ENCODE measurements around the gene PHLPP1. TPM values are rescaled to one million over a fixed set of nuclear protein-coding genes. Genes with fewer than 3 reads are reported as not detected.

The PHLPP1 gene
- total and polyA plus RNA-seq, 9 of the 15 experiments (the other 6 are each of a cell fraction or from before 2014, with no cell fraction given): 0.56 to 9.0 (median 4.5) TPM

DNA sequence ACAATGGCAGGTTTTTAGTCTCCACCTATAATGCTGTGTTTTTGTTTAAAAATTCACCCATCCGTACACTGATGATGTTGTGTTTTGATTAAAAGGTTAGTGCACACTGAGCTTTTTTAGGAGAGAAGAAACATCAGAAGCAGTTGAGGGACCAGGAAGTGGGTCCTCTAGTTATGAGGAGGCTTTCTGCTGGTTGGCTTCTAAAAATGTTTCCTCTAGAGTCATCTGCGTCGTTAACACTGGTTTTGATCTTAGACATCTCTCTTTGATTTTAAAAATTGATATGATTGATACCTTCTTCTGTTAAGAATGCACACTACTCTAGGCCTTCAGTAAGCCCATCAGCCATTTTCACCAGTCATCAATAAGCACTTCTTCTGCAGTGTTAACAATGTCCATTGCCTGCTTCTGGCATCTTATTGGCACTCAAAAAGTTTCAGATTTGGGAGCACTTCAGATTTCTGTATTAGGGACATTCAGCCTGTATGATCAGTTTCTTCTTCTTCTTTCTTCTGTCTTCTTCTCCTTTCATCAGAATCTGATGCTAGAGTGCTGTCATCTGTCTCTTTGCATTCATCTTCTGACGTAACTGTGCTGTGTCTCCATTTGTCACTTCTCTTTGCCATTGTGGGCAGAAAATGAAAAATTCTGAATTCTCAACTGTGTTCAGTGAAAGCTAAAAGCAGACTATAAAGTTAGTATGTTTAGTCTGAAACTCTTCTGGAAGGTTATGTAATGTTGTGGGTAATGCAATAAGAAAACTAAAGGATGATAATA, 56.3 kb downstream of the PHLPP1 start:
- no peaks in the 10 kb centered on the region for H3K9me3 ChIP-seq (replicated peaks; ENCODE audit: control insufficient read depth, insufficient read depth, low read depth, low read length)
- H3K9me1 ChIP-seq (ENCODE audit: control insufficient read depth, insufficient read depth, low read length): no peaks in the 10 kb centered on the region
- BruUV-seq (replicated peaks): no TSS peak
- ChIA-PET POLR2A (no interaction called here), CTCF (ENCODE audit: low intra/inter-chr PET ratio) (no interaction called here)
- no peak overlapping the region for H3K4me2 ChIP-seq (ENCODE audit: insufficient read depth, low read length)
- H3K27me3 ChIP-seq (ENCODE audit: control insufficient read depth in 2 of 2, insufficient read depth in 2 of 2, low read length in 2 of 2): no peaks in the 10 kb centered on the region
- DNase-seq (ENCODE audit: extremely low read depth in 1 of 4, low spot score in 3 of 4): no peak
- peaks cover 11% of the 10 kb centered on the region; the same call in 2 of the 3 replicates for H3K79me2 ChIP-seq (ENCODE audit: control insufficient read depth, insufficient read depth, low read length)
- intact Hi-C loops (cut with micrococcal nuclease) (no loop called here), in situ Hi-C loops (cut with MboI) (no loop called here)
- WGBS (ENCODE audit: insufficient coverage, low coverage, missing lambda C conversion rate): 76% methylated on average over 3 of the region's 4 CpGs
- H3K4me3 ChIP-seq: no peak overlapping the region
- H3K36me3 ChIP-seq (ENCODE audit: control insufficient read depth, insufficient read depth, low read length): no peaks in the 10 kb centered on the region
- H3K4me1 ChIP-seq (replicated peaks in 1 of 2; ENCODE audit: control insufficient read depth in 2 of 2, insufficient read depth in 2 of 2, low read length in 2 of 2): no peaks in the 10 kb centered on the region
- H3K27ac ChIP-seq (ENCODE audit: extremely low read depth, low read depth, low read length): no peak overlapping the region
- 0 out of 2 replicates have a peak, but pooled peaks cover 3% of the 10 kb centered on the region for H4K20me1 ChIP-seq (replicated peaks; ENCODE audit: control insufficient read depth, insufficient read depth, low read length)
- H2AFZ ChIP-seq (ENCODE audit: low read depth, low read length): no peak overlapping the region
- H3K9ac ChIP-seq (ENCODE audit: insufficient read depth in 1 of 2, low read depth in 2 of 2, low read length in 2 of 2): no peak overlapping the region
- no peak for FAIRE-seq
- no peak for ATAC-seq
- no peak for TF ChIP-seq CHD2 (IDR thresholded peaks at IDR 0.05; ENCODE audit: low read depth, low read length)

DNA sequence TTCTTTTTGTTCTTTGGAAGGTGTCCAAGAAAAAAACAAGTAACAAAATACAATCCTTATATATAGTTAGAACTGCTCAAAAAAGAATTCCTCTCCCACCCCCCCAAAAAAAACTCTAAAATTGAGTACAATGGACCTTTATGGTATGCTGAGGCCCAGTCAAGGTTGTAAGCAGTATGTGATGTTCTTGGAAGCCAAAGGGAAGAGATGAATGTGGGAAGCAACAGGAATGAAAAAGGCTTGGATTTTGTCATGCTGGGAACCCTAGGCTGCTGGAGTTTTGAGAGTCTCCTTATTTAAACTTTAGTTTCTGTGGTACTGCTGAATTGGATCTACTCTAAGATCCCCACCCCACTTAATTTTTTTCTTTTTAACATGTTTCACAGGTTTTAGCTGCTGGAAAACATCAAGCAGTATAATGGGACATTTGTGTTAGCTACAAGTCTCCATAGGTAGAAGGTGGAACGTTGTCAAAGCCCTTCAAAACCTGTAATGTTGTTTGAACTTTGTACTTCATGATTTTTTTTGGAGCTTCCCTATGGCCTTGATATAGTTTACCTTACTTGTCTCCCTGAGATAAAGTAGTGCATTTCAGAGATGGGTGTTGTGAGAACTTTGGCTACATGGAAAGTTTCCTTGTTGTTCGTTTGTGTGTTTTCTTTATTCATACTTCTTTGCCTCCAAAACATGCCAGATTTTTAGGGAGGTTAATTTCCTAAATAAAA, 57.7 kb downstream of the PHLPP1 start:
- ChIA-PET POLR2A (interaction anchor here (2.0 kb wide), 1 partner anchor 12 kb away, joined by 4 read pairs; no protein-coding TSS in a partner anchor), CTCF (ENCODE audit: low intra/inter-chr PET ratio) (interaction anchor here (0.6 kb wide), 1 partner anchor 185 kb away, joined by 3 read pairs; no protein-coding TSS in a partner anchor)
- no peak overlapping the region; the same call in 2 of the 3 replicates for H3K27ac ChIP-seq (ENCODE audit: extremely low read depth, low read depth, low read length)
- 39% methylated on average over 2 of the region's 2 CpGs for WGBS (ENCODE audit: insufficient coverage, low coverage, missing lambda C conversion rate)
- peaks cover 23% of the 10 kb centered on the region; the same call in 2 of the 3 replicates for H3K79me2 ChIP-seq (ENCODE audit: control insufficient read depth, insufficient read depth, low read length)
- intact Hi-C loops (cut with micrococcal nuclease) (no loop called here), in situ Hi-C loops (cut with MboI) (no loop called here)
- no peak overlapping the region for H3K9ac ChIP-seq (ENCODE audit: insufficient read depth in 1 of 2, low read depth in 2 of 2, low read length in 2 of 2)
- no peaks in the 10 kb centered on the region for H3K27me3 ChIP-seq (ENCODE audit: control insufficient read depth in 2 of 2, insufficient read depth in 2 of 2, low read length in 2 of 2)
- H2AFZ ChIP-seq (ENCODE audit: low read depth, low read length): no peak overlapping the region
- H3K4me1 ChIP-seq (replicated peaks in 1 of 2; ENCODE audit: control insufficient read depth in 2 of 2, insufficient read depth in 2 of 2, low read length in 2 of 2): 0 out of 5 replicates have a peak, but pooled peaks cover 0 to 4% of the 10 kb centered on the region in 2 experiments
- no TSS peak for BruUV-seq (replicated peaks)
- no peaks in the 10 kb centered on the region for H3K9me3 ChIP-seq (replicated peaks; ENCODE audit: control insufficient read depth, insufficient read depth, low read depth, low read length)
- H3K4me3 ChIP-seq: no peak overlapping the region
- no peaks in the 10 kb centered on the region for H3K36me3 ChIP-seq (ENCODE audit: control insufficient read depth, insufficient read depth, low read length)
- ATAC-seq (no peak), DNase-seq (ENCODE audit: extremely low read depth in 1 of 4, low spot score in 3 of 4) (no peak), FAIRE-seq (no peak)
- H3K9me1 ChIP-seq (ENCODE audit: control insufficient read depth, insufficient read depth, low read length): no peaks in the 10 kb centered on the region
- H3K4me2 ChIP-seq (ENCODE audit: insufficient read depth, low read length): no peak overlapping the region
- 0 out of 2 replicates have a peak, but pooled peaks cover 3% of the 10 kb centered on the region for H4K20me1 ChIP-seq (replicated peaks; ENCODE audit: control insufficient read depth, insufficient read depth, low read length)
- no peak for TF ChIP-seq PHTF2 (CRISPR knock-in tag; IDR thresholded peaks at IDR 0.05)
- no peak for TF ChIP-seq XRCC4 (IDR thresholded peaks at IDR 0.05; ENCODE audit: extremely low read depth, insufficient read depth, insufficient read length)
- no peak for TF ChIP-seq MTA3 (IDR thresholded peaks at IDR 0.05; ENCODE audit: borderline replicate concordance)
- TF ChIP-seq XRCC3 (IDR thresholded peaks at IDR 0.05): no peak
- no peak for TF ChIP-seq ZNF316 (IDR thresholded peaks at IDR 0.05)
- TF ChIP-seq ZBTB7A (IDR thresholded peaks at IDR 0.05; ENCODE audit: borderline replicate concordance, control insufficient read depth, low read depth, low read length): no peak
- no peak for TF ChIP-seq CEBPG (CRISPR knock-in tag; IDR thresholded peaks at IDR 0.05)
- no peak for TF ChIP-seq CEBPG (tag; conservative IDR thresholded peaks at IDR 0.05 in 1 of 2, IDR thresholded peaks at IDR 0.05 in 1 of 2)
- TF ChIP-seq, protein P1, sequence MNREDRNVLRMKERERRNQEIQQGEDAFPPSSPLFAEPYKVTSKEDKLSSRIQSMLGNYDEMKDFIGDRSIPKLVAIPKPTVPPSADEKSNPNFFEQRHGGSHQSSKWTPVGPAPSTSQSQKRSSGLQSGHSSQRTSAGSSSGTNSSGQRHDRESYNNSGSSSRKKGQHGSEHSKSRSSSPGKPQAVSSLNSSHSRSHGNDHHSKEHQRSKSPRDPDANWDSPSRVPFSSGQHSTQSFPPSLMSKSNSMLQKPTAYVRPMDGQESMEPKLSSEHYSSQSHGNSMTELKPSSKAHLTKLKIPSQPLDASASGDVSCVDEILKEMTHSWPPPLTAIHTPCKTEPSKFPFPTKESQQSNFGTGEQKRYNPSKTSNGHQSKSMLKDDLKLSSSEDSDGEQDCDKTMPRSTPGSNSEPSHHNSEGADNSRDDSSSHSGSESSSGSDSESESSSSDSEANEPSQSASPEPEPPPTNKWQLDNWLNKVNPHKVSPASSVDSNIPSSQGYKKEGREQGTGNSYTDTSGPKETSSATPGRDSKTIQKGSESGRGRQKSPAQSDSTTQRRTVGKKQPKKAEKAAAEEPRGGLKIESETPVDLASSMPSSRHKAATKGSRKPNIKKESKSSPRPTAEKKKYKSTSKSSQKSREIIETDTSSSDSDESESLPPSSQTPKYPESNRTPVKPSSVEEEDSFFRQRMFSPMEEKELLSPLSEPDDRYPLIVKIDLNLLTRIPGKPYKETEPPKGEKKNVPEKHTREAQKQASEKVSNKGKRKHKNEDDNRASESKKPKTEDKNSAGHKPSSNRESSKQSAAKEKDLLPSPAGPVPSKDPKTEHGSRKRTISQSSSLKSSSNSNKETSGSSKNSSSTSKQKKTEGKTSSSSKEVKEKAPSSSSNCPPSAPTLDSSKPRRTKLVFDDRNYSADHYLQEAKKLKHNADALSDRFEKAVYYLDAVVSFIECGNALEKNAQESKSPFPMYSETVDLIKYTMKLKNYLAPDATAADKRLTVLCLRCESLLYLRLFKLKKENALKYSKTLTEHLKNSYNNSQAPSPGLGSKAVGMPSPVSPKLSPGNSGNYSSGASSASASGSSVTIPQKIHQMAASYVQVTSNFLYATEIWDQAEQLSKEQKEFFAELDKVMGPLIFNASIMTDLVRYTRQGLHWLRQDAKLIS (CRISPR knock-in tag; IDR thresholded peaks at IDR 0.05): no peak
